ENCODE measurements around the gene SGIP1.

The SGIP1 gene

GRCh38 chr1:66773227-66773626, 239.3 kb downstream of the SGIP1 start:
- Histone ChIP-seq H3K9ac (ENCODE audit: low read length) (no peak overlapping the region), H3K27me3 (ENCODE audit: insufficient read depth, low read length) (no peaks in the 10 kb centered on the region), H4K20me1 (ENCODE audit: insufficient read depth, low read length) (no peaks in the 10 kb centered on the region), H2AFZ (ENCODE audit: low read length) (no peak overlapping the region), H3K4me3 (ENCODE audit: low read depth, low read length, poor library complexity, severe bottlenecking) (no peak overlapping the region), H3K9me3 (ENCODE audit: low read length) (no peaks in the 10 kb centered on the region), H3K27ac (ENCODE audit: low read depth, low read length, poor library complexity, severe bottlenecking) (no peak overlapping the region), H3K4me2 (ENCODE audit: low read length) (no peak overlapping the region), H3F3A (ENCODE audit: insufficient read depth, low read length) (no peaks in the 10 kb centered on the region), H3K79me2 (ENCODE audit: insufficient read depth, low read length) (no peaks in the 10 kb centered on the region), H3K4me1 (ENCODE audit: insufficient read depth, low read length, severe bottlenecking) (peaks cover 26% of the 10 kb centered on the region), H3K9me2 (ENCODE audit: low read depth, low read length) (no peaks in the 10 kb centered on the region), H3K36me3 (ENCODE audit: insufficient read depth, low read length) (no peaks in the 10 kb centered on the region)
- TF ChIP-seq EZH2 (IDR thresholded peaks at IDR 0.05; ENCODE audit: borderline replicate concordance, low read length) (no peak), CTCF (IDR thresholded peaks at IDR 0.05; ENCODE audit: low read length) (no peak)

- H3K9me3 ChIP-seq (ENCODE audit: low read length), result no peaks in the 10 kb centered on the region
Observed at GRCh38 chr1:66774438-66774837, 240.5 kb downstream of the SGIP1 start.

GRCh38 chr1:66775646-66776045, 241.7 kb downstream of the SGIP1 start:
- no peak overlapping the region for H3K4me3 ChIP-seq (ENCODE audit: low read depth, low read length, poor library complexity, severe bottlenecking)
- H3K4me1 ChIP-seq (ENCODE audit: insufficient read depth, low read length, severe bottlenecking), result peaks cover 2% of the 10 kb centered on the region
- no peaks in the 10 kb centered on the region for H3K27me3 ChIP-seq (ENCODE audit: insufficient read depth, low read length)
- H3K9me2 ChIP-seq (ENCODE audit: low read depth, low read length), result no peaks in the 10 kb centered on the region
- no peak overlapping the region for H2AFZ ChIP-seq (ENCODE audit: low read length)
- H3K36me3 ChIP-seq (ENCODE audit: insufficient read depth, low read length), result no peaks in the 10 kb centered on the region
- no peaks in the 10 kb centered on the region for H3K9me3 ChIP-seq (ENCODE audit: low read length)
- TF ChIP-seq EZH2 (IDR thresholded peaks at IDR 0.05; ENCODE audit: borderline replicate concordance, low read length) (no peak), CTCF (IDR thresholded peaks at IDR 0.05; ENCODE audit: low read length) (no peak)
- no peak overlapping the region for H3K4me2 ChIP-seq (ENCODE audit: low read length)
- H3K79me2 ChIP-seq (ENCODE audit: insufficient read depth, low read length), result no peaks in the 10 kb centered on the region
- H3K9ac ChIP-seq (ENCODE audit: low read length), result no peak overlapping the region
- H3F3A ChIP-seq (ENCODE audit: insufficient read depth, low read length), result no peaks in the 10 kb centered on the region
- no peak overlapping the region for H3K27ac ChIP-seq (ENCODE audit: low read depth, low read length, poor library complexity, severe bottlenecking)
- H4K20me1 ChIP-seq (ENCODE audit: insufficient read depth, low read length), result no peaks in the 10 kb centered on the region

More at GRCh38 chr1:66774438-66774837, 240.5 kb downstream of the SGIP1 start:
- H4K20me1 ChIP-seq (ENCODE audit: insufficient read depth, low read length), result no peaks in the 10 kb centered on the region
- no peaks in the 10 kb centered on the region for H3K9me2 ChIP-seq (ENCODE audit: low read depth, low read length)
- no peak overlapping the region for H3K9ac ChIP-seq (ENCODE audit: low read length)
- H3K4me1 ChIP-seq (ENCODE audit: insufficient read depth, low read length, severe bottlenecking), result peaks cover 14% of the 10 kb centered on the region
- H3K79me2 ChIP-seq (ENCODE audit: insufficient read depth, low read length), result no peaks in the 10 kb centered on the region
- TF ChIP-seq EZH2 (IDR thresholded peaks at IDR 0.05; ENCODE audit: borderline replicate concordance, low read length) (no peak), CTCF (IDR thresholded peaks at IDR 0.05; ENCODE audit: low read length) (no peak)
- no peak overlapping the region for H3K27ac ChIP-seq (ENCODE audit: low read depth, low read length, poor library complexity, severe bottlenecking)
- H2AFZ ChIP-seq (ENCODE audit: low read length), result no peak overlapping the region
- no peaks in the 10 kb centered on the region for H3K36me3 ChIP-seq (ENCODE audit: insufficient read depth, low read length)
- no peaks in the 10 kb centered on the region for H3K27me3 ChIP-seq (ENCODE audit: insufficient read depth, low read length)
- H3F3A ChIP-seq (ENCODE audit: insufficient read depth, low read length), result no peaks in the 10 kb centered on the region
- H3K4me2 ChIP-seq (ENCODE audit: low read length), result no peak overlapping the region
- no peak overlapping the region for H3K4me3 ChIP-seq (ENCODE audit: low read depth, low read length, poor library complexity, severe bottlenecking)
